ENCODE data around the gene GALR3.

Gene GALR3

DNA sequence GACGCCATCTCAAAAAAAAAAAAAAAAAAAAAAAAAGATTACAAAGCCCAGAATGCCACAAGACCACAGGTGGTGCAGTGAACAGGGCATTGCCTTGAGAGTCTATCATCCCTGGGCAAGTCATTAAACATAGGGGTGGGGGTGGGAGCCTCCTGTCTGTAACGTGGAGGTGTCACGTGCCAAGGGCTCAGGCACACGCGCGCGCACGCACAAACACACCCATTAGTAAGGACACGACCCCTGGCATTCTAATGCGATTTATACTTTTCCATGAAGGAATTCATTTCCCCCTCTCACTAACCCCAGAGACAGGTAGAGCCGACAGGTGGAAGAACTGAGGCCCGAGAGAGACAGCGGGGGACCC lies 21.3 kb upstream of the GALR3 start:
- no peak overlapping the region for H3K14ac ChIP-seq (ENCODE audit: low read length)

DNA sequence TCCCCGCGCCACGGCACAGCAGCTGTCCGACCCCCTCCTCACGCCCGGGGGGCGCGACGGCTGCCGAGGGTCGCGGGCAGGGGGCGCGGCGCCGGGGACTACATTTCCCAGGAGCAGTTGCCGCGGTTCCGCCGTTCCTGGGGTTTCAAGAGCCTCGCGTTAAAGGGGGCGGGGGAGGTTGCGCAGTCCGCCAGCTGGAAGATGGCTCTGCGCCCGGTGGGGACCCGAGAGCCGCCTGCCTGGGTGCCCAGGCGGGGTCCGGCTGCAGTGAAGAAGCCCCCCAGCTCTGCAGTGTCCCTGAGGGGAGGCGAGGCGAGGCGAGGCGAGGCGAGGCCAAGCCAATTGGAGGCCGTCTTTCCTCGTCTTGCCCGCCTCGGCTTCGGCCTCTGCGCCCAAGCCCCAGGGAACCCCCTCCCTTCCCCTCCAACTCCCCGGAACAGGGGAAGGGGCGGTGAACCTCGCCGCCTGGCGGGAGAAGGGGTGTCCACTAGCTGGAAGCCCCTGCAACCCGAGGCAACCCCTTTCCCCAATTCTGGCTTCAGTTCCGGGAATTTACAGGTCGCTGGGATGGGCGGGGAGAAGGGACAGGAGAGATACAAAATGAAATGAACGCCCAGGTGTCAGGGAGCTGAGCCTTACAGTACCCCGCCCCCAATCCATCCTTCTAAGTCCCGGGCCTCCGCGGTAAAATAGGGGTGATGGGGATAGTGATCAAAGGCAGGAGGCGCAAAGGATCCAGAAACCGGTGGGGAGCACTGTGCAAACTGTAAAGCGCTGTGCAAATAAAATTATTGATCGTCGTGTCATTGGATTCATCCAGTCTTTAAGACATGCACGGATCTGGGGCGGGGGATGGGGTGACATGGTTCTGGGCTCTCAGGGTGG lies 20.6 kb upstream of the GALR3 start:
- Histone ChIP-seq H3K27ac (ENCODE audit: low read depth, low read length) (no peak overlapping the region), H2BK5ac (ENCODE audit: low read depth, low read length, poor library complexity) (no peak overlapping the region), H2BK12ac (ENCODE audit: low read length) (no peak overlapping the region), H3K27me3 (ENCODE audit: insufficient read depth, low read length) (peaks cover 13% of the 10 kb centered on the region), H3K79me2 (ENCODE audit: control insufficient read depth, insufficient read depth, low read length, poor library complexity) (peaks cover 5% of the 10 kb centered on the region), H4K91ac (ENCODE audit: low read depth, low read length) (peak overlapping the region; percentile 72), H4K8ac (ENCODE audit: low read depth, low read length) (peak overlapping the region; percentile 88), H3K4me1 (ENCODE audit: control insufficient read depth in 1 of 2, insufficient read depth in 2 of 2, low read length in 2 of 2) (peaks cover 16 to 31% of the 10 kb centered on the region in 2 experiments), H3K9ac (ENCODE audit: low read length) (peak overlapping the region; percentile 67), H3K79me1 (ENCODE audit: low read length) (peaks cover 19% of the 10 kb centered on the region), H2BK120ac (ENCODE audit: insufficient read depth, low read length, poor library complexity) (peak overlapping the region; percentile 21), H3K36me3 (ENCODE audit: control insufficient read depth in 1 of 2, insufficient read depth in 2 of 2, low read length in 2 of 2) (no peaks in the 10 kb centered on the region), H3K14ac (ENCODE audit: low read length) (peak overlapping the region; percentile 76), H3K4me2 (ENCODE audit: low read length) (peak overlapping the region; percentile 95), H3K4ac (ENCODE audit: low read depth, low read length) (peak overlapping the region; percentile 31), H2AK5ac (ENCODE audit: low read length) (no peak overlapping the region), H3K23ac (ENCODE audit: low read length) (no peak overlapping the region), H3K9me3 (ENCODE audit: insufficient read depth, low read depth, low read length) (no peaks in the 10 kb centered on the region), H3K4me3 (ENCODE audit: low read depth, low read length) (peak overlapping the region; percentile 83), H4K12ac (ENCODE audit: low read depth, low read length) (peak overlapping the region; percentile 41), H2AFZ (ENCODE audit: insufficient read depth, low read length, poor library complexity) (peak overlapping the region; percentile 78), H3K18ac (ENCODE audit: low read length) (peak overlapping the region; percentile 34)
- WGBS (ENCODE audit: extremely low coverage, insufficient coverage, insufficient read length) = no CpG with 5 or more reads among the region's 63 CpGs
- peak in 1 of 2 donors; percentile 57 for DNase-seq

More for the DNA sequence above, 21.3 kb upstream of the GALR3 start:
- H3K79me1 ChIP-seq (ENCODE audit: low read length) = peaks cover 19% of the 10 kb centered on the region
- H3K9me3 ChIP-seq (ENCODE audit: insufficient read depth, low read depth, low read length) = no peaks in the 10 kb centered on the region
- peaks cover 16 to 31% of the 10 kb centered on the region in 2 experiments for H3K4me1 ChIP-seq (ENCODE audit: control insufficient read depth in 1 of 2, insufficient read depth in 2 of 2, low read length in 2 of 2)
- DNase-seq = peak in 1 of 2 donors; percentile 18
- no peaks in the 10 kb centered on the region for H3K36me3 ChIP-seq (ENCODE audit: control insufficient read depth in 1 of 2, insufficient read depth in 2 of 2, low read length in 2 of 2)
- peak overlapping the region; percentile 18 for H4K8ac ChIP-seq (ENCODE audit: low read depth, low read length)
- H4K12ac ChIP-seq (ENCODE audit: low read depth, low read length) = no peak overlapping the region
- no peak overlapping the region for H3K18ac ChIP-seq (ENCODE audit: low read length)
- WGBS (ENCODE audit: extremely low coverage, insufficient coverage, insufficient read length) = no CpG with 5 or more reads among the region's 13 CpGs
- no peak overlapping the region for H2BK5ac ChIP-seq (ENCODE audit: low read depth, low read length, poor library complexity)
- no peak overlapping the region for H2BK120ac ChIP-seq (ENCODE audit: insufficient read depth, low read length, poor library complexity)
- H2BK12ac ChIP-seq (ENCODE audit: low read length) = no peak overlapping the region
- H3K23ac ChIP-seq (ENCODE audit: low read length) = no peak overlapping the region
- H3K27me3 ChIP-seq (ENCODE audit: insufficient read depth, low read length) = peaks cover 13% of the 10 kb centered on the region
- H3K4ac ChIP-seq (ENCODE audit: low read depth, low read length) = no peak overlapping the region
- H3K27ac ChIP-seq (ENCODE audit: low read depth, low read length) = no peak overlapping the region
- H3K4me3 ChIP-seq (ENCODE audit: low read depth, low read length) = peak overlapping the region; percentile 83
- H4K91ac ChIP-seq (ENCODE audit: low read depth, low read length) = no peak overlapping the region
- peak overlapping the region; percentile 78 for H2AFZ ChIP-seq (ENCODE audit: insufficient read depth, low read length, poor library complexity)
- no peak overlapping the region for H3K9ac ChIP-seq (ENCODE audit: low read length)
- H3K79me2 ChIP-seq (ENCODE audit: control insufficient read depth, insufficient read depth, low read length, poor library complexity) = peaks cover 5% of the 10 kb centered on the region
- no peak overlapping the region for H2AK5ac ChIP-seq (ENCODE audit: low read length)
- H3K4me2 ChIP-seq (ENCODE audit: low read length) = peak overlapping the region; percentile 95

GRCh38 chr22:37803195-37803638 lies 20.0 kb upstream of the GALR3 start:
- Histone ChIP-seq H2AK5ac (ENCODE audit: low read length) (no peak overlapping the region), H3K27me3 (ENCODE audit: insufficient read depth, low read length) (peaks cover 13% of the 10 kb centered on the region), H3K27ac (ENCODE audit: low read depth, low read length) (no peak overlapping the region), H3K9ac (ENCODE audit: low read length) (no peak overlapping the region), H3K4me1 (ENCODE audit: control insufficient read depth in 1 of 2, insufficient read depth in 2 of 2, low read length in 2 of 2) (peaks cover 16 to 32% of the 10 kb centered on the region in 2 experiments), H3K18ac (ENCODE audit: low read length) (no peak overlapping the region), H4K12ac (ENCODE audit: low read depth, low read length) (no peak overlapping the region), H2BK12ac (ENCODE audit: low read length) (no peak overlapping the region), H4K91ac (ENCODE audit: low read depth, low read length) (no peak overlapping the region), H2BK120ac (ENCODE audit: insufficient read depth, low read length, poor library complexity) (no peak overlapping the region), H3K4me3 (ENCODE audit: low read depth, low read length) (no peak overlapping the region), H3K36me3 (ENCODE audit: control insufficient read depth in 1 of 2, insufficient read depth in 2 of 2, low read length in 2 of 2) (no peaks in the 10 kb centered on the region), H3K4ac (ENCODE audit: low read depth, low read length) (no peak overlapping the region), H3K14ac (ENCODE audit: low read length) (no peak overlapping the region), H3K9me3 (ENCODE audit: insufficient read depth, low read depth, low read length) (no peaks in the 10 kb centered on the region), H3K79me2 (ENCODE audit: control insufficient read depth, insufficient read depth, low read length, poor library complexity) (peaks cover 5% of the 10 kb centered on the region), H2AFZ (ENCODE audit: insufficient read depth, low read length, poor library complexity) (no peak overlapping the region), H4K8ac (ENCODE audit: low read depth, low read length) (peak overlapping the region; percentile 92), H3K23ac (ENCODE audit: low read length) (no peak overlapping the region), H3K4me2 (ENCODE audit: low read length) (peak overlapping the region; percentile 95), H3K79me1 (ENCODE audit: low read length) (peaks cover 21% of the 10 kb centered on the region), H2BK5ac (ENCODE audit: low read depth, low read length, poor library complexity) (no peak overlapping the region)
- DNase-seq = no peak
- WGBS (ENCODE audit: extremely low coverage, insufficient coverage, insufficient read length) = no CpG with 5 or more reads among the region's 16 CpGs

DNA sequence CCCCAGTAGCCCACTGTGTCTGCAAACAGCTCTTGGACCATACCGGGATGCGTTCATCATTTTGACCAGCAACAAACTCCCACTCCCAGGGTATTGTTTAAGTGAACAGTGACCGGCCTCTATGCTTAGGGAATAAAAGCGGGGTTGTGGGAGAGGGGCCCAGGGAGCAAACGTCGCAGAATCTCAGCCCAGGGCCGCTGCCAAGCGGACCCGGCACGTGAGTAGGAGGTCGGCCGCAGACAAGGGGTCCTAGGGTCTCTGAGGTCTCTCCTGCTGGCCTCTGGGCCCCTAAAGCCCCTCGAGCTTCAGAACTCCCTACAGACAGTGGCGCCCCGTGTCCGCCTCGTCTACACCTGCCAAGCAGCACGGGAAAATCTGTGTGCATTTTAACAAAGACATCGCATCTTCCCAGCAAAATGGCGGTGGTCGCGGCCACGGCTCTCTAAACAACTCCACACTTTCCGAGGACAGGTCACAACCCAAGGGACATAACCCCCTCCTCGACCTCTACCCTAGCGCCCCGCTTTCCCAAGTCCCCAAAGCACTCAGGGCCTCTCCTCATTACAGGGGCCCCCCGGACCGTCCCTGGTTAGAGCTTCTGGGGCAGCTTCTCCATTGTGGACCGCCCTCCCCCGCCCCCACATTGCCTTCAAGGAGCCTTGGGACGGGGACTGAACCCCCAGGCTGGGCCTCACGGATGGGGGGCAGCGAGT lies 19.4 kb upstream of the GALR3 start:
- Histone ChIP-seq H3K23ac (ENCODE audit: low read length) (no peak overlapping the region), H3K9ac (ENCODE audit: low read length) (no peak overlapping the region), H3K79me2 (ENCODE audit: control insufficient read depth, insufficient read depth, low read length, poor library complexity) (peaks cover 5% of the 10 kb centered on the region), H3K27ac (ENCODE audit: low read depth, low read length) (no peak overlapping the region), H3K9me3 (ENCODE audit: insufficient read depth, low read depth, low read length) (no peaks in the 10 kb centered on the region), H3K4me2 (ENCODE audit: low read length) (peak overlapping the region; percentile 95), H2BK12ac (ENCODE audit: low read length) (peak overlapping the region; percentile 27), H3K4me1 (ENCODE audit: control insufficient read depth in 1 of 2, insufficient read depth in 2 of 2, low read length in 2 of 2) (peaks cover 18 to 35% of the 10 kb centered on the region in 2 experiments), H2BK5ac (ENCODE audit: low read depth, low read length, poor library complexity) (peak overlapping the region; percentile 23), H3K27me3 (ENCODE audit: insufficient read depth, low read length) (peaks cover 13% of the 10 kb centered on the region), H3K14ac (ENCODE audit: low read length) (peak overlapping the region; percentile 76), H3K4ac (ENCODE audit: low read depth, low read length) (peak overlapping the region; percentile 74), H2AK5ac (ENCODE audit: low read length) (peak overlapping the region; percentile 11), H3K36me3 (ENCODE audit: control insufficient read depth in 1 of 2, insufficient read depth in 2 of 2, low read length in 2 of 2) (no peaks in the 10 kb centered on the region), H2AFZ (ENCODE audit: insufficient read depth, low read length, poor library complexity) (peak overlapping the region; percentile 11), H3K4me3 (ENCODE audit: low read depth, low read length) (no peak overlapping the region), H4K12ac (ENCODE audit: low read depth, low read length) (peak overlapping the region; percentile 65), H4K8ac (ENCODE audit: low read depth, low read length) (peak overlapping the region; percentile 92), H4K91ac (ENCODE audit: low read depth, low read length) (peak overlapping the region; percentile 87), H2BK120ac (ENCODE audit: insufficient read depth, low read length, poor library complexity) (peak overlapping the region; percentile 76), H3K18ac (ENCODE audit: low read length) (no peak overlapping the region), H3K79me1 (ENCODE audit: low read length) (peaks cover 21% of the 10 kb centered on the region)
- WGBS (ENCODE audit: extremely low coverage, insufficient coverage, insufficient read length) = no CpG with 5 or more reads among the region's 34 CpGs
- DNase-seq = no peak

Measured in trophoblast cell (in vitro differentiated cells and primary cell).